PC-3 (cell line): ENCODE results near the gene UGT2B17. TPM values are rescaled to one million over a fixed set of nuclear protein-coding genes. Genes with fewer than 3 reads are reported as not detected.
"Not testable (repeated sequence)": the region's sequence is repeated elsewhere in the genome, so short reads cannot be mapped to it uniquely, and the experiment has no call there.

ENCODE experiments used
- ATAC-seq: fragments of 200-7000 bp; cut with Tn5 transposase; 2 replicates; pipeline ENCODE4 v1.9.1; 2020; ENCODE audit warnings: mild to moderate bottlenecking, moderate library complexity
- BruUV-seq: library from RNA; stranded (reverse); fragments of 400-500 nt; replicated peaks from 2 replicates; lab custom pipeline; 2021; lab: Mats Ljungman, UMichigan
- CTCF ChIA-PET: fragments of 300-600 bp; sonication (Branson Sonifier 250); formaldehyde crosslinking; loops from one replicate; lab custom pipeline; 2022; ENCODE audit warnings: antibody characterized with exemption; lab: Charles Lee
- POLR2A ChIA-PET: fragments of 300-600 bp; sonication (Branson Sonifier 250); formaldehyde crosslinking; loops from one replicate; lab custom pipeline; 2022; ENCODE audit warnings: antibody characterized with exemption; ENCODE audit not compliant: unreplicated experiment; lab: Charles Lee
- DNase-seq: peaks from one replicate; pipeline ENCODE4 v3.0.0-alpha.2; 2015
- H2AFZ ChIP-seq: fragments of 300-600 bp; sonication (generic); 2 replicates; pipeline ENCODE4 v1.6.0; 2016; ENCODE audit warnings: antibody characterized with exemption, low read length
- H3F3A ChIP-seq: fragments of 300-600 bp; sonication (generic); one replicate; pipeline ENCODE4 v1.6.0; 2017; ENCODE audit warnings: antibody characterized with exemption, low read length, control low read depth, mild to moderate bottlenecking; ENCODE audit not compliant: unreplicated experiment
- H3K27ac ChIP-seq: fragments of 300-600 bp; sonication (generic); 2 replicates; pipeline ENCODE4 v1.5.1; 2016; ENCODE audit warnings: mild to moderate bottlenecking, low read length
- H3K27me3 ChIP-seq: fragments of 300-600 bp; sonication (generic); 2 replicates; pipeline ENCODE4 v1.6.1; 2016; ENCODE audit warnings: low read length, mixed read lengths
- H3K36me3 ChIP-seq: fragments of 300-600 bp; sonication (generic); 2 replicates; pipeline ENCODE4 v1.6.1; 2016; ENCODE audit warnings: low read depth, mixed run types, low read length, mixed read lengths
- H3K4me1 ChIP-seq: fragments of 300-600 bp; sonication (generic); 2 replicates; pipeline ENCODE4 v1.5.1; 2016; ENCODE audit warnings: low read length; ENCODE audit not compliant: insufficient read depth
- H3K4me2 ChIP-seq: fragments of 300-600 bp; sonication (generic); 2 replicates; pipeline ENCODE4 v1.6.0; 2016; ENCODE audit warnings: low read length
- H3K4me3 ChIP-seq: fragments of 300-600 bp; sonication (generic); 2 replicates; pipeline ENCODE4 v1.5.1; 2016; ENCODE audit warnings: mild to moderate bottlenecking, low read length, mixed read lengths
- H3K79me2 ChIP-seq: fragments of 300-600 bp; sonication (generic); 2 replicates; pipeline ENCODE4 v1.6.1; 2017; ENCODE audit warnings: low read length, mixed read lengths
- H3K9ac ChIP-seq: fragments of 300-600 bp; sonication (generic); 2 replicates; pipeline ENCODE4 v1.6.0; 2016; ENCODE audit warnings: mild to moderate bottlenecking, low read length
- H3K9me2 ChIP-seq: fragments of 300-600 bp; sonication (generic); replicated peaks from 2 replicates; pipeline ENCODE4 v1.6.1; 2016; ENCODE audit warnings: mixed run types, low read length, mixed read lengths
- H3K9me3 ChIP-seq: fragments of 300-600 bp; sonication (generic); 2 replicates; pipeline ENCODE4 v1.6.1; 2016; ENCODE audit warnings: low read length, mixed read lengths
- H4K20me1 ChIP-seq: fragments of 300-600 bp; sonication (generic); 2 replicates; pipeline ENCODE4 v1.6.1; 2016; ENCODE audit warnings: low read length, mixed read lengths
- EZH2 ChIP-seq: fragments of 300-600 bp; sonication (generic); IDR thresholded peaks from one replicate; pipeline ENCODE4 v1.6.1; 2017; ENCODE audit warnings: antibody characterized with exemption, mild to moderate bottlenecking, low read length; ENCODE audit not compliant: unreplicated experiment
- EZH2phosphoT487 ChIP-seq: fragments of 300-600 bp; sonication (generic); IDR thresholded peaks from 2 replicates; pipeline ENCODE4 v1.6.1; 2018; ENCODE audit warnings: mild to moderate bottlenecking, antibody characterized with exemption, low read length, borderline replicate concordance
- intact Hi-C: fragments of 100-400 bp; cut with micrococcal nuclease; formaldehyde crosslinking; loops from 2 replicates; pipeline ENCODE4 v1.9.0; 2023
- total RNA-seq: library from RNA; depleted of rRNA; stranded (reverse); fragments of >200 nt; gene quantifications from 2 replicates; pipeline ENCODE4 v1.2.3, GENCODE V29; 2014
- TF ChIP-seq, protein P1 (sequence below): fragments of 300-600 bp; sonication (generic); conservative IDR thresholded peaks from 2 replicates; pipeline ENCODE4 v1.5.1; 2017; ENCODE audit warnings: antibody characterized with exemption, low read depth, mild to moderate bottlenecking, low read length

Gene UGT2B17
- total RNA-seq, 1 experiment from 2014 or later: not detected

DNA sequence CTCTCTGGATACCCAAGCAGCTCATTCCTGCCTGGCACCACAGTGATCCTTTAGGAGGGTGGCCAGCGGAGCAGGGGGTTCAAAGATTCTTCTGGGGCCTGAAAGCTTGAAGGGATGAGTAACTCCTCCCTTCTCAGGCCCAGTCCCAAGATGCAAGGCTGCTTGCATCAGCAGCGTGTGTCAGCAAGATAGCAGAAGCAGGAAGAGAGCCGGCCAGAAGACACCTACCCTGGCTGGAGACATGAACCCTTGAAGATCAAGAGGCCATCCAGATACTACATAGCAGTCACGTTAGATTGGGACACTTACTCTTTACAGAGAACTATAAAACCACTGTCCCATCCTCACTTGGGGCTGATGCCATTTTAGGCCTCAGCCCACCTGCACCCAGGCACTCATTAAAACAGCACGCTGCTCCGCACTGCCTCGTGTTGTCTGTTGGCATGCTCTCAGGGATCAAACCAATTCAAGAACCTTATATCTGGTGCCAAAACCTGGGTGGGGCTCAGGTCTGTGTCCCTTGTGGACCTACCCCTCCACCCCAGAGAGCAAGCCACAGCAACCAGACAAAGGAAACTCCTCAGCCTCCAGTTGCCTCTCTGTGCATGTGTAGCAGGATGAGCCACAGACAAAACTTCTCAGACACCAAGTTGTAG lies 6.5 kb downstream of the UGT2B17 start:
- H3K27ac ChIP-seq: no peak overlapping the region
- ATAC-seq (no peak), DNase-seq (no peak)
- H3K4me2 ChIP-seq: no peak overlapping the region
- no peaks in the 10 kb centered on the region for H3K36me3 ChIP-seq
- intact Hi-C loops: no loop called here
- H3K9me3 ChIP-seq: no peaks in the 10 kb centered on the region
- POLR2A ChIA-PET: no interaction called here
- no peaks in the 10 kb centered on the region for H3K27me3 ChIP-seq
- no peaks in the 10 kb centered on the region; the same call in 1 of the 2 replicates for H3K9me2 ChIP-seq
- CTCF ChIA-PET: no interaction called here
- H3K4me3 ChIP-seq: no peak overlapping the region
- H2AFZ ChIP-seq: no peak overlapping the region
- TF ChIP-seq, protein P1, sequence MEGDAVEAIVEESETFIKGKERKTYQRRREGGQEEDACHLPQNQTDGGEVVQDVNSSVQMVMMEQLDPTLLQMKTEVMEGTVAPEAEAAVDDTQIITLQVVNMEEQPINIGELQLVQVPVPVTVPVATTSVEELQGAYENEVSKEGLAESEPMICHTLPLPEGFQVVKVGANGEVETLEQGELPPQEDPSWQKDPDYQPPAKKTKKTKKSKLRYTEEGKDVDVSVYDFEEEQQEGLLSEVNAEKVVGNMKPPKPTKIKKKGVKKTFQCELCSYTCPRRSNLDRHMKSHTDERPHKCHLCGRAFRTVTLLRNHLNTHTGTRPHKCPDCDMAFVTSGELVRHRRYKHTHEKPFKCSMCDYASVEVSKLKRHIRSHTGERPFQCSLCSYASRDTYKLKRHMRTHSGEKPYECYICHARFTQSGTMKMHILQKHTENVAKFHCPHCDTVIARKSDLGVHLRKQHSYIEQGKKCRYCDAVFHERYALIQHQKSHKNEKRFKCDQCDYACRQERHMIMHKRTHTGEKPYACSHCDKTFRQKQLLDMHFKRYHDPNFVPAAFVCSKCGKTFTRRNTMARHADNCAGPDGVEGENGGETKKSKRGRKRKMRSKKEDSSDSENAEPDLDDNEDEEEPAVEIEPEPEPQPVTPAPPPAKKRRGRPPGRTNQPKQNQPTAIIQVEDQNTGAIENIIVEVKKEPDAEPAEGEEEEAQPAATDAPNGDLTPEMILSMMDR: no peak
- no peak for TF ChIP-seq EZH2phosphoT487
- TF ChIP-seq EZH2: no peak
- no peaks in the 10 kb centered on the region for H4K20me1 ChIP-seq
- H3K79me2 ChIP-seq: no peaks in the 10 kb centered on the region
- H3F3A ChIP-seq: no peaks in the 10 kb centered on the region
- H3K9ac ChIP-seq: no peak overlapping the region
- BruUV-seq: no TSS peak
- peaks cover 10% of the 10 kb centered on the region for H3K4me1 ChIP-seq

DNA sequence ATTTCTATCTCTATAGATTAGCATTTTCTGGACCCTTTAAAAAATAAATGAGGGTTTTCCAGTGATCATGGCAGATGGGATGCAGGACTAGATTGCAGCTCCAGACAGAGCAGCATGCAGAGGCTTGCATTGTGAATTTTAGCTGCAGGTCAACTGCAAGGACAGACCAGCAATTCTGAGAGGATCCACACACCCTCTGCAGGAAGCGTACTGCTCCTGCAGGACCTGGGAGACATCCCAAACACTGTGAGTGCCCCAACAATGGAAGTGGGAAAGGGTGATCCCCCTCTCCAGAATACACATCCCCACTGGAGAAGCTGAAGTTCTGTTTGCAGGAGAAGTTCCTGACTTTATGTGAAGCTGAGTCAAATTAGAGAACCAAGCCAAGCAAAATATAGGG lies 7.1 kb downstream of the UGT2B17 start:
- POLR2A ChIA-PET, H3K4me2 ChIP-seq, H3K9me2 ChIP-seq, intact Hi-C loops, H3K36me3 ChIP-seq, H3K79me2 ChIP-seq, H3K4me3 ChIP-seq, BruUV-seq, H3F3A ChIP-seq, H2AFZ ChIP-seq, H3K27me3 ChIP-seq, H3K27ac ChIP-seq, H4K20me1 ChIP-seq, CTCF ChIA-PET, H3K9me3 ChIP-seq, H3K9ac ChIP-seq: not testable (repeated sequence)
- DNase-seq (peak; percentile 43), ATAC-seq (peak; percentile 70)
- TF ChIP-seq, protein P1: 0 out of 2 replicates have a peak, but pooled peaks have one; percentile 18
- H3K4me1 ChIP-seq: peaks cover 13% of the 10 kb centered on the region

DNA sequence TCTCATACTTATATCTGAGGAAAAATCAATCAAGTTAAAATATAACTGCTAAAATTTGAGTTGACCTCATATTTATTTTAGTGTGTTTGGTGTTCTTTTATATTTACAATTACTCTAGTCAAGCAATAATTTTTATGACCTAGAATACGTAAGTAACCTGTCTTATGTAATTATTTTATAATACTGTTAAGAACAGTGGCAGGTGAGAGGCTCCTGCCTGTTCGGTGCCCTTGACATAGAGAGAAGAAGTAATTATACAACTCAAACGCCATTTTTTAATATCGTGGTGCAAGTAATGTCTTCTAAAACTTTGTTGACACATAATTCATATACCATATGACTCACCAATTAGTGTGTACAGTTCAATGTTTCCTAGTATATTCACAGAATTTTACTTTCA lies 7.6 kb downstream of the UGT2B17 start:
- intact Hi-C loops, DNase-seq, CTCF ChIA-PET, H3K4me2 ChIP-seq, H3K27ac ChIP-seq, H3F3A ChIP-seq, H3K36me3 ChIP-seq, H4K20me1 ChIP-seq, H3K9me3 ChIP-seq, H3K27me3 ChIP-seq, H3K4me3 ChIP-seq, H3K9ac ChIP-seq, H2AFZ ChIP-seq, POLR2A ChIA-PET, BruUV-seq, H3K9me2 ChIP-seq, H3K79me2 ChIP-seq: not testable (repeated sequence)
- H3K4me1 ChIP-seq: peaks cover 13% of the 10 kb centered on the region
- peak; percentile 68 for ATAC-seq

DNA sequence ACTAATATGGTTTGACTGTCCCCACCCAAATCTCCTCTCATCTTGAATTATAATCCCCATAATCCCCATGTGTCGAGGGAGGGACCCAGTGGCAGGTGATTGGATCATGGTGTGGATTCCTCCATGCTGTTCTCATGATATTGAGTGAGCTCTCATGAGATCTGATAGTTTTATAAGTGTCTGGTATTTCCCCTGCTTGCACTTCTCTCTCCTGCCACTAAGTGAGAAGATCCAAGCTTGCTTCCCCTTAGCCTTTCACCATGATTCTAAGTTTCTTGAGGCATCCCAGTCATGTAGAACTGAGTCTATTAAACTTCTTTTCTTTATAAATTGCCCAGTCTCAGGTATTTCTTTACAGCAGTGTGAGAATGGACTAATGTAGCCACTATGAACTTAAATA lies 9.8 kb downstream of the UGT2B17 start:
- H3K27ac ChIP-seq, H3K9me3 ChIP-seq, H3F3A ChIP-seq, H3K79me2 ChIP-seq, ATAC-seq, H3K4me2 ChIP-seq, H3K9me2 ChIP-seq, H2AFZ ChIP-seq, H3K36me3 ChIP-seq, CTCF ChIA-PET, intact Hi-C loops, BruUV-seq, POLR2A ChIA-PET, DNase-seq, H4K20me1 ChIP-seq, H3K27me3 ChIP-seq, H3K9ac ChIP-seq, H3K4me3 ChIP-seq: not testable (repeated sequence)
- peaks cover 13% of the 10 kb centered on the region for H3K4me1 ChIP-seq

DNA sequence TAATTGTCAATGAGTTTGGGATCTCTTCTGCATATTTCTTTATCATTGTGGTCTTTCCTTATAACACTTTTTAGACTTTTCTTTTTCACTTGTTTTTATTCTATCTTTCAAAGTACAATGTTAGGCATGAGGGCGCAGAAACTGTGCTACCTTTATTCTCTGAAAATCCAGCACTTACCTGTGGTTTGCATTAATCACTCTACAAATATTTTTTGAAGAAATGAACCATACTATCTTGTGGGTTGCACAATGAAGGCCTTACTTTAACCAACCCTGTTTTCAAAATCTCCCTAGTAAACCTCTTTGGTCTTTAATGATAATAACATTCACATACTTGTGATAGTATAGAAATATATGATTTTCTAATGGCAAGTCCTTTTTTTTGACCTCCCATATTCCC lies 11.0 kb downstream of the UGT2B17 start:
- H3K27me3 ChIP-seq, POLR2A ChIA-PET, BruUV-seq, H3K9me2 ChIP-seq, H3K9ac ChIP-seq, CTCF ChIA-PET, H3F3A ChIP-seq, H4K20me1 ChIP-seq, H3K36me3 ChIP-seq, H3K4me3 ChIP-seq, intact Hi-C loops, H3K79me2 ChIP-seq, H2AFZ ChIP-seq, H3K9me3 ChIP-seq: not testable (repeated sequence)
- peak overlapping the region; percentile 51 for H3K27ac ChIP-seq
- peaks cover 13% of the 10 kb centered on the region for H3K4me1 ChIP-seq
- DNase-seq (peak; percentile 73), ATAC-seq (peak; percentile 61)
- H3K4me2 ChIP-seq: peak overlapping the region; percentile 58
